ENCODE results near the gene PSMD8.
"Not testable (repeated sequence)": the region's sequence is repeated elsewhere in the genome, so short reads cannot be mapped to it uniquely, and the experiment has no call there.

PSMD8 gene

GRCh38 chr19:38411041-38411712 is 36.8 kb downstream of the PSMD8 start:
- no peak for DNase-seq (ENCODE audit: low read depth)

DNA sequence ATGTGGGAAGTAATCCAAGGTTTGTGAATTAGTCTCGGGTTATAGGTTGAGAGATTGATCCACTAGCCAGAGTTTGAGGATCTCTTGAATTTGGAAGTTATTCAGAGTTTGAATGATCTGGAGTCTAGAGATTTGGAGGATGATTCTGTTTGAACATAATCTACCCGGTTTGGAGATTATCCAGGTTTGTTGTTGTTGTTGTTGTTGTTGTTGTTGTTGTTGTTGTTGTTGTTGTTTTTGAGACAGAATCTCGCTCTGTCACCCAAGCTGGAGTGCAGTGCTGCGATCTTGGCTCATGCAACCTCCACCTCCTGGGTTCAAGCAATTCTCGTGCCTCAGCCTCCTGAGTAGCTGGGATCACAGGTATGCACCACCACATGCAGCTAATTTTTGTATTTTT is 37.5 kb downstream of the PSMD8 start:
- not testable (repeated sequence) for DNase-seq (ENCODE audit: low read depth)

DNA sequence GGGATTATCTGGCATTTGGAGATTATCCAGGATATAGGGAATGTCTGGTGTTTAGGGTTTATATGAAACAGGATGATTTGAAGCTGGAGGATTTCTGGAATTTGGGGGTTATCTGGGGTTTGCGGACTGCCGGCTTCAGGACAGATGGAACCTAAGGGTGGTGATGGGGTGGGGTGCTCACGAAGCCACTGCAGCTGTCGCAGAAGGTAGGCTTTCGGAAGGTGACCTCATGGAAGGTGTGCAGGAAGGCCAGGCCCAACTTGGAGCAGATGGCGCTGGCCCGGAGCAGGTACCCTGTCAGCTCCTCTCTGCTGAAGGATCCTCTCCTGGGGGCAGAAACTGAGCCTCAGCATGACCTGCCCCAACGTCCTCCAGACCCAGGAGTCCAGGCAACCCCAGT is 38.1 kb downstream of the PSMD8 start:
- DNase-seq (ENCODE audit: low read depth): no peak

GRCh38 chr19:38412961-38413360 is 38.6 kb downstream of the PSMD8 start:
- no peak for DNase-seq (ENCODE audit: low read depth)

- no peak for DNase-seq (ENCODE audit: low read depth)
Measured at GRCh38 chr19:38413416-38413815, 39.0 kb downstream of the PSMD8 start.

GRCh38 chr19:38417146-38417543 is 42.8 kb downstream of the PSMD8 start:
- DNase-seq (ENCODE audit: low read depth): no peak

DNA sequence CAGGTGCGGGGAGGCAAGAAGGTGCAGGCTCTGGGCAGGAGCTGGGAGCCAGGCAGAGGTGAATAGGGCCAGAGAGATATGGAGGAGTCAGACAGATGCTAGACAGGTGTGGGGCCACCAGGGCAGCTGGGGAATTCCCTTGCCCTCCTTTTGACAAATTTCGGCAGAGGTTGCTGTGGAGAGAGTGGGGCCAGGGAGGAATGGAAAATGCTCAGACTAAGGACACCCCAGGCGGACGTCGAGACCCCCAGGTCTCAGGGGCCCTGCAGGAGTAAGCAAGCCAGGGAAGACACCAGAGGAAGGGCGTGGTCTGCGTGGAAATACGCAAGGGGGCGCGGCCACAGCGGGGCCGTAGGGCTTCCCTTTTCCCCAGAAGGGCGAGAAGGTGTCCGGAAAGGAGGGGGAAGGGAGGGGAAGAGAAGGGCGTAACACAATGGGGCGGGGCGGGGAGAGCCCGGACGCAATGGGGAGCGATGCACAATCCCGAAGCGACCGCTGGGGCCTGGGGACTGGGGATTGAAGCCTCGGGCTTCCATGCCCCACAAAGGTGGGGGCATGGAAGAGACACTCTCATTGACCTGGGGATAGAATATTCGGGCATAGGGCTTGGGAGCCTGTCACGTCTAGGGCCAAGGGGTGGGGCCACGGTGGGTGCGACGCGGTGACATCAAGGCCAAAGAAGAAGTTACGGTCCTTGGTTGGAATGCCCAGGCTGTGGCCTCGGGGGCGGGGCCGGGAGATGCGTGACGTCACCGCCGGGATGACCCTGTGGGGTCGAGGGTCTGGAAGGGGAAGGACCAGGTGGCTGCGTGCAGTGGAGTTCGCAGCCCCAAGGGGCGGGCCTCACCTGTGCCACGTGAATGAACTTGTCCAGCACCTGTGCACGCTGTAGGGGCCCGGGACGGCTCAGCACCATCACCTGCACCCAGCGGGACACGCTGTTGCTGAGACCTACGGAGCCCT is 43.5 kb downstream of the PSMD8 start:
- no peak for DNase-seq (ENCODE audit: low read depth)

GRCh38 chr19:38420935-38421334 is 46.6 kb downstream of the PSMD8 start:
- no peak for DNase-seq (ENCODE audit: low read depth)

DNA sequence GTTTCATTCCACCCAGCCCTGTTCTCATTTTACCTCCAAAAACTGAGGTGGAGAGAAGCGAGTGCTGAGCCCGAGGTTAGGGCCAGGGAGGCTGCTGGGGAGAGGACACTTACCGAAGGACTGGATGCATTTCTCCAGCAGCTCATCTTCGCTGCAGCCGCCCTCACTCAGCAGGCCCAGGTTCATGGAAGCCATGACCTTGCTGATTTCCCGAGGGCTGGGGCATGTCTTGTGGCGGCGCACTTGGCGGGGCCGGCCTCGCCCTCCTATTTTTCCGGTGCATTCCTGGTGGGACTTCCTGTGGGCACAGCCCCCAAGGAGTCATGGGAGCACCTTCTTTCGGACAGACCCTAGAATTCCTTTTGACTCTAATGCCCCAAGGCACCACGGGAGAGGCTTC is 47.5 kb downstream of the PSMD8 start:
- DNase-seq (ENCODE audit: low read depth): no peak

DNA sequence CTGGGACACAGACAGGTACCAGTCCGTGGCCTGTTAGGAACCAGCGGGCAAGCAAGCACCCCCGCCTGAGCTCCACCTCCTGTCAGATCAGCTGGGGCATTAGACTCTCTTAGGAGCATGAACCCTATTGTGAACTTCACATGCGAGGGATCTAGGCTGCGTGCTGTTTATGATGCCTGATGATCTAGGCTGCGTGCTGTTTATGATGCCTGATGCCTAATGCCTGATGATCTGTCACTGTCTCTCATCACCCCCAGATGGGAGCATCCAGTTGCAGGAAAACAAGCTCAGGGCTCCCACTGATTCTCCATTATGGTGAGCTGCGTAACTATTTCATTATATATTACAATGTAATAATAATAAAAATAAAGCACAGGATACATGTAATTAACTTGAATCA is 48.1 kb downstream of the PSMD8 start:
- no peak for DNase-seq (ENCODE audit: low read depth)

- no peak for DNase-seq (ENCODE audit: low read depth)
Measured at GRCh38 chr19:38424272-38424671, 49.9 kb downstream of the PSMD8 start.

DNA sequence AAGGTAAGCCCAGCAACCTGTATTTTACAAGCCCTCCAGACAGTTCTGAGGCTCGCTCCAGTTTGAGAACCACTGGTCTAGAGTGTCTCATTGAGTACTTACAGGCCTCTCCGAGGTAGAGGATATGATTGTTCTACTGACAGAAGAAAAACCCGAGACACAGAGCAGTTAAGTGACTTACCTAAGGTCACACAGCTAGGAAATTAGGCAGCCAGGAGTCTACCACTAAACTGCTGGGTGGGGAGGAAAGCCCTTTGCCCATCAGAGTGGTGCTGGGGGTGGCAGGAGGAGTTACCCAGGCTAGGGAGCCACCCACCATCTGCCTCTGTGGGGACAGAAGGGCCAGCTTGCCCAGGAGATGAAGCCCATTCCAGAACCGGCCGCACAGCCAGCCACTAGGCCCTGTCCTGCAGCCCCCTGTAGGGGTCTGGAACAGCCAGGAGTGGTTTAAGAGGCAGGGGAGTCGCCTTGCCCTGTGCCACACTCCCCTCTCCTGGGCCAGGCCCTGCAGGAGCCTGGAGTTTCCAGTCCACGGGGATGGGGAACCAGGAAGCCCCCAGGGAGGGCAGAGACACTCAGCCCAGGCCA is 50.9 kb downstream of the PSMD8 start:
- DNase-seq (ENCODE audit: low read depth): no peak

DNA sequence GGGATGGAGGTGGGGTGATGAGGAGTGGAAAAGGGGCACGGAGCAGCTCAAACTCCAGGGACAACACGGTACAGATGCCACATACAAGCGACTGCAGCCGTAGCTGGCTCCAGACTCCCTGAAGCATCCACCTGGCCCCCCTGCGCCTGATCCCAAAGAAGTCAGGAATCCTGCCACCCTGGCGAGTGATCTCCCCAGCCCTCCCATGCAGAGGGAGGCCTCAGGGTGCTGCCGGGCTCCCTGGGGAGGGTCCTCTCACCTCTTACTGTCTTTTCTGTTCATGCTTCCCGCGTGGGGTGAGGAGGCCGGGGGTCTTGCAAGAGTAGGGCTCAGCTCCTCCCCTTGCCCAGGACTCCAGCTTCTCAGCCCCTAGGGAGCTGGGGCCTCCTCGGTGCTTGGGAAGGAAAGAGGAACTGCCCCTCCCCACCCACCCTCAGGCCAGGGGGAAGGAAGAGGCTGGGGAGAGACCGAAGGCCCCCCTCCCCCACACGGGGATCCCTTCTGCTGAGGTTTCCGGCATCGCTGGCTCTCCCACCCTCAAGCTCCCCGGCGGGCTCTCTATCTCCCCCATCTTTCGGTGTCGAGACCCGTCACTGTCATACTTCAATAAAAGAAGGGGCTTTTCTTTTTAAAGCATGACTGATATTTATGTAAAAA is 51.6 kb downstream of the PSMD8 start, which contains the start of gene RASGRP4:
RASGRP4 (minus strand) TSS at position 410 of the 657 bp plus-strand sequence; CDS start at position 282, 128 bp downstream.
- no peak for DNase-seq (ENCODE audit: low read depth)

DNA sequence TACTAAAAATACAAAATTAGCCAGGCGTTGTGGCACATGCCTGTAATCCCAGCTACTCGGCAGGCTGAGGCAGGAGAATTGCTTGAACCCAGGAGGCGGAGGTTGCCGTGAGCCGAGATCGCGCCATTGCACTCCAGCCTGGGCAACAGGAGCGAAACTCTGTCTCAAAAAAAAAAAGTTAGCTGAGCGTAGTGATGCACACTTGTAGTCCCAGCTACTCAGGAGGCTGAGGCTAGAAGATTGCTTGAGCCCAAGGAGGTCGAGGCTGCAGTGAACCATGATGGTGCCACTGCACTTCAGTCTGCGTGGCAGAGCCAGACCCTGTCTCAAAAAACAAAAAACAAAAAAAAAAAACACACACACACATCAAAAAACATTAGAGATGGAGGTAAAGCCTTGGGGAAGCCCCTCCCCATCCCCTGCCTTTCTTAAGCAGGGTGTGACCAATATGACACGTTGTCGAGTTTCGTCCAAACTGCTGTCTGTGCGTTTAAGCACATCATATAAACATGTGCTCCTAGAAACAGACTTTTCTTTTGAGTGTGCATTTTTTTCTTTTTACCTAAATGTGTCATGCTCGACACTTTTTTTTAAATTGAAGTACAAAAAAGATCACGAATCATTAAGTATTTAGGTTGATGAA is 52.8 kb downstream of the PSMD8 start:
- not testable (repeated sequence) for DNase-seq (ENCODE audit: low read depth)

DNA sequence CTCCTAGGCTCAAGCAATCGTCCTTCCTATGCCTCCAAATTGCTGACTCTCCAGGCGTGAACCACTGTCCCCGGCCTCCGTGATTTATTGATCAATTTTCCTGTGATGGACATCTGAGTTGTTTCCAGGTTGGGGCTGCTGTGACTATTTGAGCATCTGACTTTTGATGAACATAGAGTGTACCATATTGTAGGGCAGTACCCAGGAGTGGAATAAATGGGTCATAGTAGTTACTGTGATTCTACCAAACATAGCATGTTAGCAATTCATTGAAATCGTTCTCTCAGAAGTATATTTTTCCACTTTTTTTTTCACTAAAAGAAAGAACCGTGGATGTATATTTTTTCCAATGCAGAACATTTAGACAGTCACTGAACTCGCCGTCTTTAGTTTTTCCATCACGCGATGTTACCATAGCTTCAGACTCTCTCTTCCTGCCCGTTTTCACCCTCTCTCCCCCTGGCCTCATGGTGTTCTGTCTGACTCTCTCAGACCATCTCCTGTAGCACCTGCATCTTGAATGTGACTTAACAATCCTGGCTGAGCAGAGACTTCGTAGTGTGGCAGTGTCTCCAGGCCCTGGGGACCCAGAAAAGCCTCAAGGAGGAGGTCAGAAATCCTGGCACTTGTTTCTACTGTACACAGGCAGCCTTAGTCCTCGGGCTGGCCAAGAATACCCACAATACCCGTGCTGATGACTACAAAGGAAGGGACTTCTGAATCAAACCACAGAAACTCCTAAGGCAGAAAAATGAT is 54.9 kb downstream of the PSMD8 start:
- no peak for DNase-seq (ENCODE audit: low read depth)

- DNase-seq (ENCODE audit: low read depth): no peak
Measured at GRCh38 chr19:38429811-38430156, 55.4 kb downstream of the PSMD8 start.

DNA sequence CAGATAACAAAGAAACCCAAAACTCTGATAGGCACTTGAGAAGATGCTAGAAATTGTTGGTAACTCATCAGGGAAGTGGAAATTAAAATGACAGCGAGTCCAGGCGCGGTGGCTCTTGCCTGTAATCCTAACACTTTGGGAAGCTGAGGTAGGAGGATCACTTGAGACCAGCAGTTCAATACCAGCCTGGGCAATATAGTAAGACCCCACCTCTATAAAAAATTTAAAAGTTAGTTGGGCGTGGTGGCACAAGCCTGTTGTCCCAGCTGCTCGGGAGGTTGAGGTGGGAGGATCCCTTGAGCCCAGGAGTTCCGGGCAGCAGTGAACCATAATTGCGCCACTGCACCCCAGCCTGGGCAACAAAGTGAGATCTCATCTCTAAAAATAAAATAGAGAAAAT is 56.6 kb downstream of the PSMD8 start:
- DNase-seq (ENCODE audit: low read depth): no peak

DNA sequence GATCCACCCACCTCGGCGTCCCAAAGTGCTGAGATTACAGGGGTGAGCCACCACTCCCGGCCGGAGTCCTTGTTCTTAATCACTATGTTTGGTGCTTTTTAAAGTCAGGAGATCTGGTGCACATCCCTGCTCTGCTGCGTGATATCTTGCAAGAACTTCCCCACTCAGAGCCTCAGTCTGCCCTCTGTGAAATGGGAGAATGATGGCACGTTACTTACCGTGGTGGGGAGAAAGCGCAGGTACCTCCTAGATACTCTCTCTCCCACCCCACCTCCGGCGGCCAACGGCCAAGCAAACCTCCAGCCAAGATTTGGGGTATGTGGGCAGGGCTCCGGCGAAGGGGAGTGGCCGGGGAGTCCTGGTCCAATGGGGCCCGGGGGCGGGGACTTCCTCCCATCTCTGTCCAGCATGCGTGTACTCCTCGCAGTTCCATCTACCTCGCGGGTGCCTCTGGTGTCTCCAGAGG is 58.9 kb downstream of the PSMD8 start, which contains the start of gene RYR1:
RYR1 (plus strand) TSS at position 424 of the 466 bp plus-strand sequence. CDS start 139 bp downstream, outside the sequence.
- no peak for DNase-seq (ENCODE audit: low read depth)

Measured in non-pigmented ciliary epithelial cell (primary cell).